T-helper 22 cell (primary cell): Measurements from ENCODE around the gene PPM1G.

Source experiments
- DNase-seq: peaks from one replicate; pipeline ENCODE4 v3.0.0-alpha.2; 2020; ENCODE audit warnings: low read depth

Gene PPM1G

GRCh38 chr2:27412419-27413152 lies 3.2 kb upstream of the PPM1G start:
- DNase-seq: no peak

GRCh38 chr2:27408601-27409320 lies 630 bp downstream of the PPM1G start:
- no peak for DNase-seq

DNA sequence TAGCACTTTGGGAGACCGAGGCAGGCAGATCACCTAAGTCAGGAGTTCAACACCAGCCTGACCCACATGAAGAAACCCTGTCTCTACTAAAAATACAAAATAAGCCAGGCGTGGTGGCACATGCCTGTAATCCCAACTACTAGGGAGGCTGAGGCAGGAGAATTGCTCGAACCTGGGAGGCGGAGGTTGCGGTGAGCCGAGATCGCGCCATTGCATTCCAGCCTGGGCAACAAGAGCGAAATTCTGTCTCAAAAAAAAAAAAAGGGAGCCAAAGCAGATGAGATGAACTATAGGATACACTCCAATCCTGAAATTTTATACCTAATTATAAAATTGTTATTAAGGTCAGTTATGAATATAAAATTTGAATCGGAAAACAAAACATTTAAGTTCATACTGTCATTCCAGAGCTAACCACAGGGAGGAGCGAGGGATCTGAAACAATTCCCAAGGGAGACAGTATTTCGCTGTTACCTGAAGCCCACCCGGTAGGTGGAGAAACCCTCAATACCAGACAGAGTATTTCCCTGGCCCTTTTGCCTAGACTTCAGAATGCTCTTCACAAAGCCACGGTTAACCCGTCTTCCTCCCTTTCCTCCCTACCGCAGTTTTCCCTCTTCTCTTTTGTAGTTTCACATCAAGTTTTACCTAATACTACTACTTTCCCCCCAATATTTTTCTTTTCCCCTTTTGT lies 1.4 kb downstream of the PPM1G start:
- DNase-seq: no peak

- DNase-seq: no peak
Observed at GRCh38 chr2:27400348-27401135, 8.8 kb downstream of the PPM1G start.

GRCh38 chr2:27398962-27399361 lies 10.4 kb downstream of the PPM1G start:
- no peak for DNase-seq

- no peak for DNase-seq
Observed at GRCh38 chr2:27393225-27393624, 16.2 kb downstream of the PPM1G start.

DNA sequence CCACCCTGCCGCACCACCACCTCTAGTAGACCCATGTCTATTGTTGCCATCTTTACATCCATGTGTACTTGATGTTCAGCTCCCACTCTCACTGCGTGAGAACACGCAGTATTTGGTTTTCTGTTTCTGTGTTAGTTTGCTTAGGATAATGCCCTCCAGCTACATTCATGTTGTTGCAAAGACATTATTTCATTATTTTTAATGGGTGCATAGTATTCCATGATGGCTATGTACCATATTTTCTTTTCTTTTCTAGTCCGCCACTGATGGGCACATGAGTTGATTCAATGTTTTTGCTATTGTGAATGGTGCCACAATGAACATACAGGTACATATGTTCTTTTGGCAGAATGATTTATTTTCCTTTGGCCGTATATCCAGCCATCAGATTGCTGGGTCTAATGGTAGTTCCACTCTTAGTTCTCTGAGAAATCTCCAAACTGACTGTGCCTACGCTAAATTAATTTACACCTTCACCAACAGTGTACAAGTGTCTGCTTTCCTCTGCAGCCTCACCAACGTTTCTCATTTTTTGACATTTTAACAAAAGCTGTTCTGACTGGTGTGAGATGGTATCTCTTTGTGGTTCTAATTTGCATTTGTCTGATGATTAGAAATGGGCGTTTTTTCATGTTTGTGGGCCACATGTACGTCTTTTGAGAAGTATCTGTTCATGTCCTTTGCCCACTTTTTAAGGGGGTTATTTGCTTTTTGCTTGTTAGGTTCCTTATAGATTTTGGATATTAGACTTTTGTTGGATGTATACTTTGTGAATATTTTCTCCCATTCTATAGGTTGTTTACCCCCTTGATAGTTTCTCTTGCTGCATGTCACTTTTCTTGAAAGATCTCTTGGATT lies 18.3 kb downstream of the PPM1G start:
- no peak for DNase-seq

- DNase-seq: no peak
Observed at GRCh38 chr2:27381577-27382181, 27.7 kb downstream of the PPM1G start.

DNA sequence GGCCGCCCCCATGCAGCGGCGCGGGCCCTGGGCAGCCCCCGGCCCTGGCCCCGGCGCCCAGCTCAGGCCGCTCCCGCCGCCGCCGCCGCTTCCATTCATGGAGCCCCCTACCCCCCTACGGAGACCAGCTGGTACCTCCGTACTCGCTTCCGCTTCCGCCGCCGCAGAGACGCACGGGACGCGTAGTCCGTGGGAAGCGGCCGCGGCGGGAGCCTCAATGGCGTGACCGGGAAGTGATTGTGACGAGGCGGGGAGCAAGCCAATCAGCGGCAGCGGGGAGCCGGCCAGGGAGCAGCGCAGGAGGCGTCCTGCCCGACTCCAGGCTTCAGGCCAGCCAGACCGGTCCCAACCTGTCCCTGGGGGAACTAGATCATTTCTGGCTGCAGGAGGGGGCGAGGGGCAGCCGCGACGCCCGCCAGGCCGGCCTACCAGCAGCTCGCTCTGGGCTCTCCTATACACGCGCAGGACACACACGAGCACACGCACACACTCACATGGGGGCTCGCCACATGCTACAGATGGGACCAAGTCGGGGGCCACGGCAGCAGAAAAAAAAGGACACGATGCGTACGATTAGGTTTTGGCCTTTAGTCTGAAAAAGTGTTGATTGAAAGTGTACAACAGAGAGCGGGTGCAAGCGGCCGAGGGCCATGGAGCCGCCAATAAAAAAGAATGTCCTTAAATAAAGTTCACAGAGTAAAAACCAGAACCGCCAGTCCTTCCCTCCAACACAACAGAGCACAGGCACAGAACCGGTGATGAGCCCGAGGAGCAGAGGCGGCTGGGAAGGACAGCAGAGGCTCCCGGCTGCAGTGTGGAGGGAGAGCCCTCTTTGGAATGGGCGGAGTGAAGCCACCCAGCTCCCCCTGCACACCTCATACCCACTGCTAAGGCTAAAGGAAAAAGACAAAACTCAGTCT lies 28.5 kb downstream of the PPM1G start, which contains the start of gene ZNF513:
Gene ZNF513, minus strand, starts transcription at position 109 of the 920 bp plus-strand sequence. CDS start 208 bp downstream, outside the sequence.
- peak; percentile 85 for DNase-seq

GRCh38 chr2:27379836-27380625 lies 29.4 kb downstream of the PPM1G start:
- peak; percentile 55 for DNase-seq

DNA sequence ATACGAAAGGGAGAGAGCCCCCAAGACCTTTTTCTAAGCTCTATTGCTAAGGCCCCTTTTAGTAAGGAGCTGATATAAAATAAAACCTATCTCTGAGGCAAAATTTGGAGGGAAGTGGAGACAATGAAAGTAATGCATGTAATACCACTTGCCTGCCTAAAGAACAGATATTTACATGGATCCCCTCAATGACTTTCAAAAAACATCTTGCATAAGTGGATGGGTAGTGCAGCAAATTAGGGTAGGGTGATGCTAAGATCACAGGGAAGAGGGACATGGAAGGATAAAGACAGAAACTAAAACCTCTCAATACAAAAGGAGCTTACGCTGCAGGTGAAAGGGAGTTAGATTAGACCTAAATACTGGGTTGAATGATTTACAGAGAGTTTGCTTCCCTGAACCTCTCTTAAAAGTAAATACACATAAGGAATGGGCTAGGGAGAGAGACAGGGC lies 30.0 kb downstream of the PPM1G start:
- DNase-seq: no peak

GRCh38 chr2:27378809-27379290 lies 30.5 kb downstream of the PPM1G start:
- no peak for DNase-seq

GRCh38 chr2:27378096-27378808 lies 31.1 kb downstream of the PPM1G start:
- no peak for DNase-seq

- DNase-seq: no peak
Observed at GRCh38 chr2:27377618-27378095, 31.7 kb downstream of the PPM1G start.

DNA sequence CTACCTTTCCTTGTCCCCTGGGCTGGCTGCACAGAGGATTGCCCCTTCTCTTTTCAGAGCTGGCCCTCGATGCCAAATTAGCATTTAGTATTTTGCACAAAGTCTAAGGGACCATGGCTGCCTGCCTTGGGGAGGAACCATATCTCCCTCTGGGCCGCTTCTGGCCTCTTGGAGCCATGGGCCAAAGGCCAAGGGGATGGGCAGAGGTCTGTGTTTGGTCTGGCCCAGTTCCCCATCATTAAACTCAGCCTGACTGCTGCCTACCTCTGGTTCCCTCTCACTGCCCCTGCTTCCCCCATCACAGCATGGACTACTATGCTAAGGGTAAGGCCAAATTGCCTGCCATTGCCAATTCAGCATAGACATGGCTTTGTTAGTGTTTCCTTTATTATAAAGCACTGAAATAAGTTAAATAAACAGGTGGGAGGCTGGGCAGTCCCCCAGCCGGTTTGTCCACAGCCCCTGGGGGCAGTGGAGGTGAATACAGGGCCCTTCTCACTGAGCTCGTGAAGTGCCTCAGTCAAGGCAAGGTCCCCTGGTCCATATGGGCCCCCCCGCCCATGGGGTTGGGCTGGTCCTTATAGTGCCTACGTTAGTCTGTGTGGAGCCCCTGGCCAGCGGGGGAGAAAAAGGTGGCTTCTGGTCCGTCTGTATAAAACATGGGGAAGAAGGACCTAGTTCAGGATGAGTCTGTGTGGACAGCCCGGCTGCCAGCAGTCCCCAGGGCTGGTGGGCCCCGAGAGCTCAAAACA lies 32.3 kb downstream of the PPM1G start:
- DNase-seq: no peak

- no peak for DNase-seq
Observed at GRCh38 chr2:27376151-27376865, 33.1 kb downstream of the PPM1G start.
